Liver (tissue), 9 donors: Measurements from ENCODE around the gene SH2D7. TPM values are rescaled to one million over a fixed set of nuclear protein-coding genes. Genes with fewer than 3 reads are reported as not detected.
A peak's percentile ranks its signal among the peaks of the same experiment; 100 is the strongest.

Experiments
- DNase-seq: peaks from one replicate; pipeline ENCODE4 v3.0.0-alpha.2; 2017; ENCODE audit warnings: low spot score
- H3K27ac ChIP-seq, 2 donors: one replicate each; pipeline ENCODE4 v1.7.0; 2013; ENCODE audit warnings: inconsistent platforms in 2 of 2, low read length in 2 of 2, control low read depth in 1 of 2, low read depth in 1 of 2, mild to moderate bottlenecking in 1 of 2
- H3K27me3 ChIP-seq, 4 donors: one replicate each; pipeline versions ENCODE4 v1.6.1 to v1.7.0; 2013; ENCODE audit warnings: low read length in 3 of 4, inconsistent platforms in 1 of 4, mild to moderate bottlenecking in 1 of 4, moderate library complexity in 1 of 4; ENCODE audit not compliant: control insufficient read depth in 4 of 4, insufficient read depth in 4 of 4
- H3K36me3 ChIP-seq, 4 donors: one replicate each; pipeline versions ENCODE4 v1.6.1 to v1.7.0; 2013; ENCODE audit warnings: low read length in 3 of 4, mild to moderate bottlenecking in 3 of 4, low read depth in 1 of 4, moderate library complexity in 1 of 4; ENCODE audit not compliant: control insufficient read depth in 4 of 4, insufficient read depth in 3 of 4
- H3K4me1 ChIP-seq, 4 donors: one replicate each; pipeline versions ENCODE4 v1.6.1 to v1.7.0; 2013; ENCODE audit warnings: low read length in 3 of 4, mild to moderate bottlenecking in 3 of 4, moderate library complexity in 1 of 4; ENCODE audit not compliant: control insufficient read depth in 4 of 4, insufficient read depth in 4 of 4
- H3K4me3 ChIP-seq, 3 donors: one replicate each; pipeline versions ENCODE4 v1.6.1 to v1.7.0; 2013; ENCODE audit warnings: low read length in 3 of 3, control low read depth in 1 of 3, low read depth in 1 of 3, mild to moderate bottlenecking in 1 of 3
- H3K9ac ChIP-seq, 2 donors: one replicate each; pipeline ENCODE4 v1.7.0; 2013; ENCODE audit warnings: low read length in 2 of 2, mild to moderate bottlenecking in 2 of 2, moderate library complexity in 2 of 2, control low read depth in 1 of 2, low read depth in 1 of 2
- H3K9me3 ChIP-seq, 4 donors: one replicate each; pipeline versions ENCODE4 v1.6.1 to v1.7.0; 2013; ENCODE audit warnings: low read length in 3 of 4; ENCODE audit not compliant: control insufficient read depth in 4 of 4
- ATF3 ChIP-seq: IDR thresholded peaks from 2 replicates; pipeline ENCODE4 v1.6.1; 2016; ENCODE audit warnings: antibody characterized with exemption
- CTCF ChIP-seq: fragments of 150-350 bp; IDR thresholded peaks from 2 replicates; pipeline ENCODE4 v1.5.1; 2017; ENCODE audit warnings: improper control_type of control experiment, low read depth, low read length; ENCODE audit not compliant: missing input control
- FOXA2 ChIP-seq: IDR thresholded peaks from 2 replicates; pipeline ENCODE4 v1.6.1; 2016; ENCODE audit warnings: antibody characterized with exemption
- JUND ChIP-seq, 2 donors: IDR thresholded peaks; 2 replicates each; pipeline ENCODE4 v1.6.1; 2016; ENCODE audit warnings: antibody characterized with exemption in 2 of 2
- RAD21 ChIP-seq, 2 donors: IDR thresholded peaks; 2 replicates each; pipeline ENCODE4 v1.6.1; 2016; ENCODE audit warnings: antibody characterized with exemption in 2 of 2, mild to moderate bottlenecking in 2 of 2
- RXRA ChIP-seq, 2 donors: IDR thresholded peaks; 2 replicates each; pipeline ENCODE4 v1.6.1; 2017 to 2018; ENCODE audit warnings: antibody characterized with exemption in 2 of 2, mild to moderate bottlenecking in 1 of 2
- SP1 ChIP-seq: IDR thresholded peaks from 2 replicates; pipeline ENCODE4 v1.6.1; 2018; ENCODE audit warnings: antibody characterized with exemption, mild to moderate bottlenecking
- TAF1 ChIP-seq: conservative IDR thresholded peaks from 2 replicates; pipeline ENCODE4 v1.6.1; 2016; ENCODE audit warnings: antibody characterized with exemption, mild to moderate bottlenecking
- YY1 ChIP-seq: IDR thresholded peaks from 2 replicates; pipeline ENCODE4 v1.6.1; 2016; ENCODE audit warnings: antibody characterized with exemption, mild to moderate bottlenecking
- ZBTB33 ChIP-seq: IDR thresholded peaks from 2 replicates; pipeline ENCODE4 v1.6.1; 2016; ENCODE audit warnings: antibody characterized with exemption
- WGBS: extraction: QIAGEN DNeasy Blood & Tissue Kit; methylation state at CpG from one replicate; pipeline ENCODE4 v1.1.7; 2013; 5-methylcytosine and 5-hydroxymethylcytosine counted together
- polyA plus RNA-seq, 2 donors: library from polyadenylated mRNA; stranded (reverse) in 1 of 2; unstranded in 1 of 2; fragments of 200-250 nt in 1 of 2; fragments of >200 nt in 1 of 2; fragmentation: Nextera tagmentation in 1 of 2; extraction: Ambion mirVana in 1 of 2; gene quantifications; one replicate each; pipeline versions ENCODE4 v1.2.1 to v1.2.3, GENCODE V29; 2013 to 2015
- total RNA-seq, 2 donors: library from RNA; depleted of rRNA; stranded (reverse); fragments of >200 nt; gene quantifications; one replicate each; pipeline ENCODE4 v1.2.3, GENCODE V29; 2014
- donor health status: healthy.
- donor health status: healthy.
- donor health status: healthy.
- donor health status: healthy.
- donor health status: healthy.

The SH2D7 gene
- total and polyA plus RNA-seq, 4 donors = not detected

GRCh38 chr15:78093242-78094020 lies 1.1 kb downstream of the SH2D7 start:
- WGBS = 49% methylated on average over 5 of the region's 5 CpGs
- Histone ChIP-seq H3K9me3 (no peaks in the 10 kb centered on the region), H3K36me3 (no peaks in the 10 kb centered on the region), H3K27ac (no peak overlapping the region), H3K4me1 (peaks cover 2 to 10% (median 7%) of the 10 kb centered on the region in 4 donors), H3K4me3 (no peak overlapping the region), H3K9ac (no peak overlapping the region), H3K27me3 (no peaks in the 10 kb centered on the region)
- peak in 1 of 2 donors; percentile 31 for TF ChIP-seq RAD21 (IDR thresholded peaks at IDR 0.05)
- no peak for TF ChIP-seq RXRA (IDR thresholded peaks at IDR 0.05)
- TF ChIP-seq ZBTB33 = no peak
- no peak for TF ChIP-seq FOXA2
- TF ChIP-seq CTCF = no peak
- TF ChIP-seq ATF3 = no peak
- no peak for TF ChIP-seq TAF1
- DNase-seq = no peak

DNA sequence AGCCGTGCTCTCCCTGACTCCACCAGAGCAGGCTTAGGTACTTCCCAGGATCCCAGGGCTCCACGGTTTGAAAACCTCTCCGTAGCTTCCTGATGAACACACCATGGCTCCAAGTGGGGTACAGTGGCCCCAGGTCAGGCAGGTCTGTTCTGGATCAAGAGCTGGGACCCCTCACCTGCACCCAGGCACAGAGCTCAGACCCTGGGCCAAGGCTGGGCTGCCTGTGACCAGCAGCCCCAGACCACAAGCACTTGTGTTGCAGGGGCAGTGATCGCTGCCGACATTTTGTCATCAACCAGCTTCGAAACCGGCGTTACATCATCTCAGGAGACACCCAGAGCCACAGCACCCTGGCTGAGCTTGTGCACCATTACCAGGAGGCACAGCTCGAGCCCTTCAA lies 5.3 kb downstream of the SH2D7 start:
- WGBS = 95% methylated on average over 9 of the region's 9 CpGs
- no peak for DNase-seq
- Histone ChIP-seq H3K36me3 (no peaks in the 10 kb centered on the region), H3K4me1 (no peaks in the 10 kb centered on the region), H3K9ac (no peak overlapping the region), H3K4me3 (no peak overlapping the region), H3K27me3 (no peaks in the 10 kb centered on the region), H3K27ac (no peak overlapping the region), H3K9me3 (no peaks in the 10 kb centered on the region)
- no peak for TF ChIP-seq CTCF
- TF ChIP-seq SP1 = no peak
- no peak for TF ChIP-seq FOXA2
- TF ChIP-seq JUND (IDR thresholded peaks at IDR 0.05) = no peak
- no peak for TF ChIP-seq YY1
- no peak for TF ChIP-seq RXRA (IDR thresholded peaks at IDR 0.05)
- no peak for TF ChIP-seq RAD21 (IDR thresholded peaks at IDR 0.05)
